NCI-H345 (cell line): ENCODE data around the gene SPATA31D1.

Experiments
- DNase-seq: peaks from one replicate; lab custom pipeline; 2025; lab: John Stamatoyannopoulos, UW

The SPATA31D1 gene

DNA sequence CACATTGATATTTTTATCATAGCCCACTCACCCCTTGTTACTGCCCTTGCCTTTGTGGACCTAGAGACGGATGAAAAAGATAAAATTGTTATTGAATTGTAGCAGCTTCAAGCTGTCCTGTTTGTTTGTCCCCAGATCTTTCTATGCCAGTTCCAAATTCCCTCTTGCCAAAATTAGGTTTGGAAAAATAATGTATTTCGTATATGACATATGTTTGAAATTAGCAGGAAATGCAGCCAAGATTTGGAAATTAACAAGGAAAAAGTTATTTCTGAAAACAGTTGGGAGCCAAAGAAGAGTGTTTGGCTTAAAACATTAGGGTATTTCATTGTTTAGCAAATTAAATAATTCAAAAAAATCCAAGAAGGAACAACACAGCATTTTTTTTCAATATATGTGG, 33.5 kb downstream of the SPATA31D1 start:
- no peak for DNase-seq

- DNase-seq = no peak
These were observed 36.3 kb downstream of the SPATA31D1 start for GRCh38 chr9:82024908-82025307.

DNA sequence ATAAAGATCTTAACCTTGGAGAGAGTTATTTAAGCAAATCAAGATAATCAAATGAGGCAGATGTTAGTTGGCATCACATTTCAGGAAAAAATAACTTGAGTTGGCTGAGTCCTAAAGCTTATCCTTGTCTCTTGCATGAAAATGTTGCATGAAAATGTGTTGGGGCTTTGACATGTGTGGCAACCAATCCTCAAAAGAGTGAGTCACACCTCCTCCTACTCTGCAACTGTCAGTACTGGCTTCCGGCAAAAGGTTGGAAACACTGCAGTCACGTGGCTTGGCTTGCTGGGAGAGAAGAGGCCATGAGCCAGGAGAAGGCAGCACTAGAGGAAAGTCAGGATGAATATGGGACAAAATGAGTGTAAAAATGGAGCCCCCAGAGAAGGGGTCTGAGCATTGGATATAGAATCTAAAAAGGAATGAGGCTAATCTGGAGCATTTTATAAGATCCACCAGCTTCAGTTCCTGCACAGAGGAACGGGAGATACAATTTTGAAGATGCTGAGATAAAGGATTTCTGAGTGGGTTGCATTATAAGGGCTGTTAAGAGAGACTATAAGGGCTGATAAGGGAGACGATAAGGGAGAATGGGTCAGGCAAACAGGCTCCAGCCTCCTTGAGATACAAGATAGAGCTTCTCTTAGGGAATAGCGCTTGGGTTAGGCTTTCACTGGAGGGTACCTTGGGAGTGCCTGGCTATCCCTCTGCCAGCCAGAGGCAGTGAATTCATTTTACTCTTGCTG, 43.1 kb downstream of the SPATA31D1 start:
- DNase-seq = no peak

DNA sequence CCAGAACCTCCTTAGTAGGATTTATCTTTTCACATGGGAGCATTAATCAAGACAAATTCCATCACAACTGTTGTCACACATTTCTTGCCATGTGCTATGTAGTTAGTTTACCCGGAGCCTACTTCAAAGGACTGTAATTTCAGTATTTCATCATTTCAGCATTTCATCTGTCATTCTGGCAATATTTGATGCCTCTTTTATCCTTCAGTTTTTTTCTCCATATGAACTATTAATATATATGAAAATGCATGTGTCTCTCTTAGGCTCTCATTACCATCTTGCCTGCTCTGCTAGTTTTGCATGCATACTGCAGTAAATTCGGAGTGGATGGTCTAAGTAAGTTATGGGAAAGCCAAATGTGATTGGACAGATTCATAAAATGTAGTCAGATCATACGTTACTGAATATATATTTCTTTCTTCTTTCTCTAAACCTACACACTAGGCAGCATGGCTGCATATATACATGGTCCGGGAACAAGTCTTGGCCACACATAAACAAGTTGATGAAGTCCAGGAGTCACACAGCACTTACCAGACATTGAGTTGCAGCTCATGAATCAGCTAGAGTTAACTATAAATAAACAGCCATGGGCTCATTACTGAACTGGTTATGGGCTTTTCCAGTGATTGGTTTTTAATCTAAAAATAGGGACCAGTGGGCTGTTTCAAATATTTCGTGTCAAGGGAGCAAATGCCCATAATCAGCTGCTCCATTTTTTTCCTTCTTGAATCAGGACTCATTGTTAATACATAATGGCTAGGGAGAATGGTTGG, 46.6 kb downstream of the SPATA31D1 start:
- no peak for DNase-seq

- DNase-seq = no peak
These were observed 47.5 kb downstream of the SPATA31D1 start for GRCh38 chr9:82036086-82036485.

DNA sequence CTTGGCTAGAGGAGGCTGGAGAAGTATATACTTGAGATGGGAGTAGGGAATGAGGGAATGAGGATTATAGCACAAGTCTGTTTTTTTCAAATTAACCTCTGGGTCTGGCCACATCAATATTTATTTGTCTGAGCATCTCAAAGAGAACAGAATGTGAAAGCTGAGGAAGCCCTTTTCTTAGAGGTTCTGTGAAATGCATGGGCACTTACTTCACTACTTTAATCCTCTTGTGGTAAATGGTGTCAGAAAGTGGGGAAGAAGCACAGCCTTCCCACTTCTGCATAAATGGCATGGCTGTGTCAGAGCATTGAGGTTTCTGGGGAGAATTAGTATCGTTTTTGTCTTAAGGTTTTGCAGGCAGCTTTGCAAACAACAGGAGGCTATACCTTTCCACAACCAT, 48.6 kb downstream of the SPATA31D1 start:
- no peak for DNase-seq

DNA sequence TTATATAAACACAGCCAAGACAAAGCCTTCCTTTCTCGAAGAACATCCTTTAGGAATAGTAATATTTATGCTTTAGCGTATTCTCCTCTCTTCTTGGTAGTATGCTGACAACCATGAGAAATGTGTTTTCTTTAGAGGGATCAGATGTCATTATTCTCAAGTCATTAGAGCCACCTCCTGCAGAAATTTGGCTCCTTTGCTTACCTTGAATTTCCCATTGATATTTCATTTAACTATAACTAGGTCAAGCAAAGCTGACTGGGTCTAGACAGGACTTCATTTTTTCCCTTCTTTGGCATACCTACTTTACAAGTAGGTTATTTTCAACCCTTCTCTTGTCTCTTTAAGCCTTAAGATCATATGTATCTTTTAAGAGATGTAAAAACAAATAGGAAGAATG, 50.3 kb downstream of the SPATA31D1 start:
- DNase-seq = no peak
